T follicular helper cell (primary cell): ENCODE results near the gene PLD4.
"Not testable (repeated sequence)": the region's sequence is repeated elsewhere in the genome, so short reads cannot be mapped to it uniquely, and the experiment has no call there.

Source experiments
- DNase-seq: peaks from one replicate; pipeline ENCODE4 v3.0.0-alpha.2; 2020; ENCODE audit warnings: low read depth
- total RNA-seq, 2 experiments: gene quantifications; one replicate each; lab custom pipeline; 2026; lab: John Stamatoyannopoulos, UW

PLD4 gene, protein sequence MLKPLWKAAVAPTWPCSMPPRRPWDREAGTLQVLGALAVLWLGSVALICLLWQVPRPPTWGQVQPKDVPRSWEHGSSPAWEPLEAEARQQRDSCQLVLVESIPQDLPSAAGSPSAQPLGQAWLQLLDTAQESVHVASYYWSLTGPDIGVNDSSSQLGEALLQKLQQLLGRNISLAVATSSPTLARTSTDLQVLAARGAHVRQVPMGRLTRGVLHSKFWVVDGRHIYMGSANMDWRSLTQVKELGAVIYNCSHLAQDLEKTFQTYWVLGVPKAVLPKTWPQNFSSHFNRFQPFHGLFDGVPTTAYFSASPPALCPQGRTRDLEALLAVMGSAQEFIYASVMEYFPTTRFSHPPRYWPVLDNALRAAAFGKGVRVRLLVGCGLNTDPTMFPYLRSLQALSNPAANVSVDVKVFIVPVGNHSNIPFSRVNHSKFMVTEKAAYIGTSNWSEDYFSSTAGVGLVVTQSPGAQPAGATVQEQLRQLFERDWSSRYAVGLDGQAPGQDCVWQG
- total RNA-seq = 0 to 0.06 reads per million in 2 experiments

DNA sequence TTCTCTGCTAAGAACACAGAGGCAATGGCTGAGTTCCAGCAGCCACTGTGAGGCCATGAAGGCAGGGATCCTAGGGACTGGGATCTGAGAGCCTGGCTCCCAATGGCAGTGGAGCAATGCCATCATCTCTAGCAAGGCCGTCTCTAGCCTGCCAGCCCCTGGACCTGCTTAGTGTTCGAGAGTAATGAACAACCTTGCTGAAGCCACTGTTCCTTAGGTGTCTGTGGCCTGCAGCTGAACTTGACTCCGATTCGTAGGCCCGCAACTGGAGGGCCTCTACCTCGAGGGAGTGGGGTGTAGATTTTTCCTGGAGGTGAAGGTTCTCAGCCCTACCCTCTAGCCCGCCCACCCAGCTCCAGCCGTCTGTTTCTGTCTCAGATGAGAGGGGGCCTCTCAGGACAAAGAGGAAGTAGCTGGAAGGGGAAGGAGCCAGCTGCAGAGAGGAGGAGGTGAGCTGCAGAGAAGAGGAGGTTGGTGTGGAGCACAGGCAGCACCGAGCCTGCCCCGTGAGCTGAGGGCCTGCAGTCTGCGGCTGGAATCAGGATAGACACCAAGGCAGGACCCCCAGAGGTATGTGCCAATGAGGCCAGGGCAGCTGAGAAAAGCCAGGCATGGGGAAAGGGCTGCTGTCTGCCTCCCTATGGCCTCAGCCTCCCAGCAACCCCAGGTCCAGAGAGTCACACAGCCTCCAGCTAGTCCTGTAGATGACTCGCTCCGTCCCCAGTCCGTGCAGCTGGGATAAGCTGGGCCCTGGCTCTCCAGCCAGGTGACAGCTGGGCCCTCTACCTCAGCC, at the start of gene PLD4:
Gene PLD4 (plus strand): TSS at position 459 of the 793 bp plus-strand sequence. CDS start 2,262 bp downstream, outside the sequence.
- DNase-seq = no peak

DNA sequence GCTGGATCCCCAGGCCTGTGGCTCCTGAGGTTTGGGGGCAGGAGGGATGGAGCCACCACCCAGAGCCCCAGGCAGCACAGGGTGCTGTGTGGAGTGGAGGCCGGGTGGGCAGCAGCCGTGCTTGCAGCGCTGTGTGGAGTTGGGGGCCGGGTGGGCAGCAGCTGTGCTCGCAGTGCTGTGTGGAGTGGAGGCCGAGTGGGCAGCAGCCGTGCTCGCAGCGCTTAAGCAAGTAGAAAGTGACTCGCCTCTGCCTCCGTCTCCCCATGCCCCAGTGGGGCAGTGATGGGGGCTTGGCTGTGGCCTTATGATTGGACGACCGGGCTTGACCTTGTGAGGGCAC, 49.3 kb upstream of the PLD4 start:
- DNase-seq = no peak

DNA sequence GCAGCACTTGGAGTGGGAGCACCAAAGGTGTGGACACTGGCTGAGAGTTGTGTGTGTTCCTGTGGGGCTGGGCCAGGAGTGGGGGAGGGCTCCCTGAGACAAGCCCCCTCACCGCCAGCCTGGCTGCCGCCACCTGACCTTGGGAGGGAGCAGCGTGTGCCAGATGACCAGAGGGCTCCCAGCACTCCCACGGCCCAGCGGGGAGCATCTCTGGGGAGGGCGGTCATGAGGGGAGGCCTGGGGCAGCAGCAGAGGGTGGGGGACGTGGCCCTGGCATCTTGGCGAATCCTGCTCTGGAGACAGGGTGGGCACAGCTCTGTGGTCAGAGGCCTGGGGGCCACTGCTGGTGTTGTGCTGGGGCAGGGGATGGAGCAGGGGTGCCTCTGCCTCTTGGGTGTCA, 48.9 kb upstream of the PLD4 start:
- DNase-seq = no peak

DNA sequence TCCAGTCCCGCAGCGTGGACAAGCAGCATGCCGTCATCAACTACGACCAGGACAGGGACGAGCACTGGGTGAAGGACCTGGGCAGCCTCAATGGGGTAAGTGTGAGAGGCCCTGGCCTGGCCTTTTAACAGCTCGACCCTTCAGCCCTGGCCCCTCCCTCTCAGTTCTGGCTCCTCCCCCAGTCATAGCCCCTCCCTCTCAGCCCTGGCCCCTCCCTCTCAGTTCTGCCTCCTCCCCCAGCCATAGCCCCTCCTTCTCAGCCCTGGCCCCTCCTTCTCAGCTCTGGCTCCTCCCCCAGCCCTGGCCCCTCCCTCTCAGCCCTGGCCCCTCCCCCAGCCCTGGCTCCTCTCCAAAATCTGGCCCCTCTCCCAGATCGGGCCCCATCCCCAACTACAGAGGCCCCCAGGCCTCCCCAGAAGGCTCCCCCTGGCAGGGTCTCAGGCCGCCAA, 48.4 kb upstream of the PLD4 start:
- peak; percentile 26 for DNase-seq

DNA sequence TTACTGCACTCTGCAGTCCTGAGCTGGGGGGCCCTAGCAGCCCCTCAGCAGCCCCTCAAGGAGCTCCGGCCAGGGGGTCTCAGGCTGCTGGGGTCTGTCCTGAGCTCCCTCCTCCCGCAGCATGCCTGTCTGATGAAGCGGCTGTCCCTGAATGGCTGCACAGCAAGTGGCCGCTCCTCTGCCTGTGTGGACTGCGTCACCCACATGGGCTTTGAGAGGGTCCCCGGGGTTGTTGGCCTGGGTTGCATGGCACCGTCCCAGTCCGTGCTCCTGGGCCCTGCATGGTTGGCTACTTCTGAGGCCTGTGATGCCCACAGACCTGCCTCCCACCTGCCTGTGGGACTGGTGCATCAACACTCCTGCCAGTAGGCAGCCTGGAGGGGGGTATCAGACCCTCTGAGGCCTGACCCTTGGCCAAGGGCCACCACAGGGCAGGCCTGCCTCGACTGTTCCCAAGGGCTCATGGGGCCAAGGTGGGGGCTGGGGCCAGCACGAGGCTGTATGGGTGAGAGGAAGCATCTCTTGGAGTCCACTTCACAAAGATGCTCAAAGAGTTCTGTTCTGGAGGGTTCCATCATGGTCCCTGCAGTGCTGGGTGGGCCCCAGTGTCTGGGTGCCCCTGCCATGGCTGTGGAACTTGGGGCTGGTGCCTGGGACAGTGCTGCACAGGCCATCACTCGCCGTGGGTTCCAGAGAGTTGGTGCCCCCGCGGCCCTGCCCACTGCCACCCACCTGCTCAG, 47.4 kb upstream of the PLD4 start:
- no peak for DNase-seq

DNA sequence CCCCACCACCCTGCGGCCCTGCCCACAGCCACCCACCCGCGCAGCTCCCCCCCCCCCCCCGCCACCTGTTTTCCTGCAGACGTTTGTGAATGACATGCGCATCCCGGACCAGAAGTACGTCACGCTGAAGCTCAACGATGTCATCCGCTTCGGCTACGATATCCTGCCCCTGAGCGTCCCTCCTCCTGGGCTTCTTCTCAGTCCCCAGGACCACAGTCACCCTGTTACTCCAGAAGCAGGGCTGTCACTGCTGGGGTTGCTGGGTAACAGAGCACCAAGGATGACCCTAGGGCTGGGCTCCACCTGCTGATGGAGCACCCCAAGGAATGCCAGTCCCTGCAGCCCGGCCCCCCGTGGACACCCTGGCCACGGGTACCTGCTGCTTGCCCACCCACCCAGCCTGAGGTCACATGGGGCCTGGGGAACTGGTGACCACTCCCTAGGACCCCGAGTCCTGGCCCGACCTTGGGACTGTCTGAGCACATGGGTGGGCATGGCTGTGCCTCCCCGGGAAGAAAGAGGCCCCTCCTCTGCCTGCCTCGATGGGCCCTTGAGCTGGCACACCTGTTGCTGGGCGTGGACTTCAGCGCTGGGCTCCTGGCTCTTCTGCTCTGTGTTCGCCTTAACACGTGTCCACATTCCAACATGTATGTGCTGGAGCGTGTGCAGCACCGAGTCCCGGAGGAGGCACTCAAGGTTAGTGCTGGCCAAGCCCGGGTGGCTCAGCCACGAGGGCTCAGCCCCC, 46.7 kb upstream of the PLD4 start:
- DNase-seq = no peak

DNA sequence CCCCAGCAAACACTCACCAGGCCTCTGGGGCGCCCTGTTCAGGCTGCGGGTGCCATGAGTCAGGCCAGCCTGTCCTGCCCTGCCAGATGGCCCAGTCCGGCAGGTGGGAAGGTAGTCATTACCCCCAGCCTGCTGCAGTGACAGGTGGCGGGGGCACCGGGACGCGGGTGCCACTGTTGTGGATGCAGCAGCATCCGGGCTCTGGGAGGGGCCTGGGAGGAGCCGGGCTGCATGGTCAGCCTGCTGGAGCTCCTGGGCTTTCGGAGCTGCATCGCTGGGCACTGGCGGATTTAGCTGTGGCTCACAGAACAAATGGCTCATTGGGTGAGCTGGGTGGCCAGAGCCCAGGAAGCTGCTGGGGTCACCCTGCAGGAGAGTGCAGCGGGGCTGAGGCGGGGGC, 46.1 kb upstream of the PLD4 start:
- no peak for DNase-seq

DNA sequence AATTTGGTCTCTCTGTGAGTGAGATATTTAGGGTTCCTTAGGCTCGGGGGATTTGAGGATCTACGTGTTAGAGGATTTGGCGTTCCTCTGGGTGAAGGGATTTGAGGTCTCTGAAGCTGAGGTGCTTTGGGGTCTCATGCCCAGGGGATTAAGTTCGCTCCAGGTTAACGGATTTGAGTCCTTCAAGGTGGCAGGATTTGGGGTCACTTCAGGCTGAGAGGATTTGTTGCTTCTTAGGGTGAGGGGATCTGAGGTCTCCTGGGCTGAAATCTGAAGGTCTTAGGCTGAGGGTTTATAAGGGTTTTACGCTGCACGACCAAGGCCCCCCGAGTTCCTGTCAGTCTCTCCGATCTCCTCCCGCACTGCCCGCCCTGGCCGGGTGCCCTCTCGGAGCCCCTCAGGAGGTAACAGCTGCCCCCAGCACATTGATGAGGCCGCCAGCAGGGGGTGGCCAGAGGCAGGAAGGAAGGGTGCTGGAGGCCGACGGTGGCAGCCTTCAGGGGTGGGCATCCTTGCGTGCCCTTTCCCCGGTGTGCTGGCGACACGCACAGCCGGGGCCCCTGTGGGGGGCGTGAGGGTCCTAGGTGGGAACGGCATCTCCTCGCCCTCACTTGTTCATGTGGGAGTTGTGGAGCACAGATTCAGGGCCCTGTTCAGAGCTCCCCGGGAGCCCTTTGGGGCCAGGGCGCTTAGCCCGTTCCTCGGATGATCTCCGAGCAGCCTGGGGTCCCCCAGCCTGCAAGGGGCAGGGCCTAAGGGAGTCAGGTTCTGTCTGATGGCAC, 45.3 kb upstream of the PLD4 start:
- DNase-seq = no peak

DNA sequence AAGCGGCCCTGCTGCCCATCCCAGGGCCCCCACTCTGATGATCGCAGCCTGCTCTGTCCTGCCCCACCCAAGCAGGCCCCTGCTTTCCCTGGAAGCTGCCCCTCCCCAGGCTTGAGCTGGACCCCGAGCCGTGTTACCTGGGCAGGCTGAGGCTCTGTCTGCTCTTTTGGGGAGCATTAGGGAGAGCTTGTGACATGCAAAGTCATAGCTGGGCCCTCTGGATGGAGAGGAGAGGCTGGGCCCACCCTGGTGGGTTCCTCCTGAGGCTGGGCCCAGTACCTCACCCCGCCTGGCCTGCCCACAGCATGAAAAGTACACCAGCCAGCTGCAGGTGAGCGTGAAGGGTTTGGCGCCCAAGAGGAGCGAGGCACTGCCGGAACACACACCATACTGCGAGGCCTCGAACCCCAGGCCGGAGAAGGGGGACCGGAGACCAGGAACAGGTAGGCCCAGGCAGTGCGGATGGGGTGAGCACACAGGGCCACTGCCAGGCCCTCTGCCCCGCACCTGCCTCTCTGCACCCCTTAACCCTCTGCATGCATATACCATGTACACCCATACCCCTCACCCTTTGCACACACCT, 44.6 kb upstream of the PLD4 start:
- DNase-seq = no peak

DNA sequence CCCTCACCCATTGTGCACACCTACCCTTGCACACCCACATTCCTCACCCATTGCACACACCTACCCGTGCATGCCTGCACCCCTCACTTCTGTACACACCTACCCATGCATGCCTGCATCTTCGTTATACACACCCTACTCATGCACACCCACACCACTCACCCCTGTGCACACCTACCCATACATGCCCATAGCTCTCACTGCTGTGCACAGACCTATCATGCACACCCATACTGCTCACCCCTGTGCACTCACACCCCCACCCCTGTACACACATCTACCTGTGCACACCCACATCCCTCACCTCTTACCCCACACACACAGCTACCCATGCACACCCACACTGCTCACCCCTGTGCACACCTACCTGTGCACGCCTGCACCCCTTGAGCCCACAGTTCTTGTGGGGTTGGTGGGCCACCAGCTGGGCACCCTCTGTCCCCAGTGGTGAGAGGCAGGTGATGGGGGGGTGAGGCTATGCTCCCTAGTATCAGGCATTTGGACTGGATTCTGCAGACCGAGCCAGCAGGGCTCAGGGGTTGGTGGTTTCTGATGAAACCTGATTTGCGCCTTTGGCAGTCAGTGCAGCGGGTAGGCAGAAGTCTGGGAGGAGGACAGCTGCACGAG, 44.0 kb upstream of the PLD4 start:
- no peak for DNase-seq

DNA sequence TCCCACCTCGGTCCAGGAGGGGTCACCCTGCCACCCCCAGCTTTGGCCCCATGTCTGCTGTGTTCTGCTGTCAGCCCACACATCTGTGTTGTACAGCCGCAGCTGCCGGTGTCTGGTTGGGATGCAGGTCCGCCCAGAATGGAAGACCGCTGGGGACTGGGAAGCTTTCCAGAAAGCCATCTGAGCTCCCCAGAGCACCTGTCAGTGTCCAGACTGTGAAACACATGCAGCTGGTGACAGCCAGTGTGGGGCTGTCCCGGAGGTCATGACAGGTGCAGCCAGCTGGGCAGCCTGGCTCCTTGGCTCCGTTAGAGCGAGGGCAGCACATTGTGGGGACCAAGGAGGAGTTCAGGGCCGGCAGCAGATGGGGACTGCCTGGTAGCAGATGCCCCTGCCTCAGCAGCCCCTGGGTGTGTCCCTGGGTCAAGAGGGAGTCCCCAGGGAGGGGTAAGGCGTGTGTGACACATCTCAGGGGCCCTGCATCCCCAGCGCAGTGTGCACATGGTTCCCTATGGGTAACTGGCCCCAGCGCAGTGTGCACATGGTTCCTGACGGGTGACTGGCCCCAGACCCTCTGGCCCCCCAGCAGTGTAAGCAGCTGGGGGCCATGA, 43.2 kb upstream of the PLD4 start:
- no peak for DNase-seq

DNA sequence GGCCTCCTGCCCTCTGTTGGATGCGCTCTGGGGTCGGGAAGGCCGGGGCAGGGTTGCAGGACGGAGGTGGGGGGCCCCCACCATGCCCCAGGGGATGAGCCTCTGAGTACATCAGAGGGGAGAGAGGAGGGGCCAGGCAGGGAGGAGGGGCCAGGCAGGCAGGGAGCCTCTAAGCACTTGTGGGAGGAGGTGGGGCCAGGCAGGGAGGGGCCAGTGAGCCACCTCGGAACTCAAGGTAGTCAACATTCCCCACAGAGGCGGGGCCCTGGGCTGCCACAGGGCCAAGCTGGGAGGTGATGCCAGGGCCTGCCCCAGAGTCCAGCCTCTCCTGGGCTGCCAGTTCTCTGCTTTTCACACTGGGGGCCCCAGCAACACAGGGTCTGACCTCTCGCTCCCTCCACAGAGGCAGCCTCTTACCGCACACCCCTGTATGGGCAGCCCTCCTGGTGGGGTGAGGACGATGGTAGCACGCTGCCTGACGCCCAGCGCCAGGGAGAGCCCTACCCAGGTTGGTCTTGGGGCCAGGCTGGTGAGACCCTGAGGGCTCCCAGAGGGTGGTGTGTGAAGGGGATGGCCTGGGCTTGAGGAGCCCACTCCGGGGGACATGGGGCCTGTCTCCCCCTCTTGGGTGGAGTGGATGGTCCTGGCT, 42.2 kb upstream of the PLD4 start:
- no peak for DNase-seq

DNA sequence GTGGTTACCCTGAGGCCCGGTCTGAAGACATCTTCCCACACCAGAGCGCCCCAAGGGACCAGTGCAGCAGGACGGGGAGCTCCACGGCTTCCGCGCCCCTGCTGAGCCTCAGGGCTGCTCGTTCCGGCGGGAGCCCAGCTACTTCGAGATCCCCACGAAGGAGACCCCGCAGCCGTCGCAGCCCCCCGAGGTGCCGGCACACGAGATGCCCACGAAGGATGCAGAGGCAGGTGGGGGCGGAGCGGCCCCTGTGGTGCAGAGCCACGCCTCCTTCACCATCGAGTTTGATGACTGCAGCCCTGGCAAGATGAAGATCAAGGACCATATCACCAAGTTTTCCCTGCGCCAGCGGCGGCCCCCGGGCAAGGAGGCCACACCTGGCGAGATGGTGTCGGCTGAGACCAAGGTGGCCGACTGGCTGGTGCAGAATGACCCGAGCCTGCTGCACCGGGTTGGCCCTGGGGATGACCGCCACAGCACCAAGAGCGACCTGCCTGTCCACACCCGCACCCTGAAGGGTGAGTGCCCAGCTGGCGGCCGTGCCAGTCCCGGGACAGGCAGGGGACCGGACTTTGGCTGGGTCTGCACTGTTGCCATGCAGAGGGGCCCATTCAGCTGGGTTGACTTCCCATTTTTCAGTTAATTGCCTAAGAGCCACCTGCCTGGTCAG, 41.6 kb upstream of the PLD4 start:
- no peak for DNase-seq

DNA sequence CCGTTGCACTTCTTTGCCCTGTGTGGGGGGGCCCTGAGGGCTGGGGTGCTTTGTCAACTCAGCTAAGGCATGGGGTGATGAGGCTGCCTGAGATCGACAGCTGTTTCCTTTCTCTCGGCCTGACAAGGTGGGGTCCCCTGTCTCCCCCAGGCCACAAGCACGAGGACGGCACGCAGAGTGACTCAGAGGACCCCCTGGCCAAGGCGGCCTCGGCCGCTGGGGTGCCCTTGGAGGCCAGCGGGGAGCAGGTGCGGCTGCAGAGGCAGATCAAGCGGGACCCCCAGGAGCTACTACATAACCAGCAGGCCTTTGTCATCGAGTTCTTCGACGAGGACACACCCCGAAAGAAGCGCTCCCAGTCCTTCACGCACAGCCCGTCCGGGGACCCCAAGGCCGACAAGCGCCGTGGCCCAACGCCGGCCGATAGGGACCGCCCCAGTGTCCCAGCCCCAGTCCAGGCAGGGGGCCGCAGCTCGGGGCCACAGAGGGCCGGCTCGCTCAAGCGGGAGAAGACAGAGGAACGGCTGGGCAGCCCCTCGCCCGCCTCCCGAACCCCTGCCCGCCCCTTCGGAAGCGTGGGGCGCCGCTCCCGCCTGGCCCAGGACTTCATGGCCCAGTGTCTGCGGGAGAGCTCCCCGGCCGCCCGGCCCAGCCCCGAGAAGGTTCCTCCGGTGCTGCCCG, 40.9 kb upstream of the PLD4 start:
- DNase-seq = no peak

DNA sequence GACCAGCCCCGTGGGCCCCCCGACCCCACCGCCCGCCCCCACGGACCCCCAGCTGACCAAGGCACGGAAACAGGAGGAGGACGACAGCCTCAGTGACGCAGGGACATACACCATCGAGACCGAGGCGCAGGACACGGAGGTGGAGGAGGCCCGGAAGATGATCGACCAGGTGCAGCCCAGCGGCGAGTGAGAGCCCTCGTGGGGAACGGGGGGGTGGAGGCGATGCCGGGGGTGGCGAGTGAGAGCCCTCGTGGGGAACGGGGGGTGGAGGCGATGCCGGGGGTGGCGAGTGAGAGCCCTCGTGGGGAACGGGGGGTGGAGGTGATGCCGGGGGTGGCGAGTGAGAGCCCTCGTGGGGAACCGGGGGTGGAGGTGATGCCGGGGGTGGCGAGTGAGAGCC, 40.3 kb upstream of the PLD4 start:
- not testable (repeated sequence) for DNase-seq

DNA sequence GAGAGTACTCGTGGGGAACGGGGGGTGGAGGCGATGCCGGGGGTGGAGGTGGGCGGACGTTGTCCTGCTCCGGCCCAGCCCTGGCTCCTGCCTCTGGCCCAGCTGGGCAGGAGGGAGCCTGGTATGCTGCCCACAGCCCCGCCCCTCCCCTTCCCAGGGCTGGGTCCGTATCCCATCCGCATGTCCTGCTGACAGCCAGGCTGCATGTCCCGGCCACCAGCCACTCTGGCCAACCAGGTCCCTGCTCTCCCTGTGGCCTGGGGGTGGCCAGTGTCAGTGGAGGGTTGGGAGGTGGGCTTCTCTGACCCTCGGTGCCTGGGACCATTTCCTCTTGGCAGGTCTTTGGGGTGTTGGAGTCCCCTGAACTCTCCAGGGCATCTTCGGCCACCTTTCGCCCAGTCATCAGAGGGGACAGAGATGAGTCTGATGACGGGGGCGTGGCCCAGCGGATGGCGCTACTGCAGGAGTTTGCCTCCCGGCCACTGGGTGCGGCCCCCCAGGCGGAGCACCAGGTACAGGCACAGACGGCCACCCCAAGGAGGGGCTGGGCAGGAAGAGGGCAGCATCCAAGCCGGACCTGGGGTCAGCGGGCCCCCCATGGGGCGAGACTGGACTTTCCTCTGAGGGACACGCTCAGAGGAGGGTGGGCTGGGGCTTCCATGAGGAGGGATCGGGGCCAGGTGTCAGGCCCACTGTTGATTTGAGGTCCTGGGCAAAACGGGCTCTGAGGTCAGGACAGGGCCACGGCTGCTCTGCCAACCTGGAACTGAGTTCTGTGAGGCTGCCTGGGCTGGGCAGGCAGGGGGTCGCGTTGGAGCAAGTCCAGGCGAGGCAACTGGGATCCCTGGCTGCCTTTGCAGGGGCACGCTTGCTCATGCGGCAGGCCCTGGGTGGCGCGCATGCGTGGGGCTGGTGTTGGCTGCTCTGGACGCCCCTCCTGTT, 39.4 kb upstream of the PLD4 start:
- DNase-seq = no peak
